ENCODE results near the gene ST7.
"Not testable (repeated sequence)": the region's sequence is repeated elsewhere in the genome, so short reads cannot be mapped to it uniquely, and the experiment has no call there.

DNA sequence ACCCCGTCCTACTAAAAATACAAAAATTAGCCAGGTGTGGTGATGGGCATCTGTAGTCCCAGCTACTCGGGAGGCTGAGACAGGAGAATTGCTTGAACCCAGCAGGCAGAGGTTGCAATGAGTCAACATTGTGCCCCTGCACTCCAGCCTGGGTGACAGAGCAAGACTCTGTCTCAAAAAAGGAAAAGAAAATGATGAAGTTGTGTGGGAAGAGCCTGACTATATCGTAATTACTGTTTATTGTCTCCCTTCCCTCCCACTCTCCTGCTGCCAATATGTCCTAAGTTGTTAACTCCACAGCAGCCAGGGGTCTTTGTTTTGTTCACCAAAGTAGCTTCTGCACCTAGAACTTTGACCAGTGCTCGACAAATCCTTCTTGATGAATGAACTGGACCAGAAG, 16.5 kb upstream of the ST7 start:
- not testable (repeated sequence) for TF ChIP-seq CTCF (IDR thresholded peaks at IDR 0.05; ENCODE audit: extremely low read depth in 1 of 2, insufficient read depth in 1 of 2, low read depth in 1 of 2, low read length in 2 of 2); POLR2A (IDR thresholded peaks at IDR 0.05; ENCODE audit: low read depth, low read length); FOS (IDR thresholded peaks at IDR 0.05; ENCODE audit: borderline replicate concordance, insufficient read depth, low read length)

All from endothelial cell of umbilical vein (primary cell).